ENCODE measurements around the gene CCM2.
"Not testable (repeated sequence)": the region's sequence is repeated elsewhere in the genome, so short reads cannot be mapped to it uniquely, and the experiment has no call there.

CCM2 gene

DNA sequence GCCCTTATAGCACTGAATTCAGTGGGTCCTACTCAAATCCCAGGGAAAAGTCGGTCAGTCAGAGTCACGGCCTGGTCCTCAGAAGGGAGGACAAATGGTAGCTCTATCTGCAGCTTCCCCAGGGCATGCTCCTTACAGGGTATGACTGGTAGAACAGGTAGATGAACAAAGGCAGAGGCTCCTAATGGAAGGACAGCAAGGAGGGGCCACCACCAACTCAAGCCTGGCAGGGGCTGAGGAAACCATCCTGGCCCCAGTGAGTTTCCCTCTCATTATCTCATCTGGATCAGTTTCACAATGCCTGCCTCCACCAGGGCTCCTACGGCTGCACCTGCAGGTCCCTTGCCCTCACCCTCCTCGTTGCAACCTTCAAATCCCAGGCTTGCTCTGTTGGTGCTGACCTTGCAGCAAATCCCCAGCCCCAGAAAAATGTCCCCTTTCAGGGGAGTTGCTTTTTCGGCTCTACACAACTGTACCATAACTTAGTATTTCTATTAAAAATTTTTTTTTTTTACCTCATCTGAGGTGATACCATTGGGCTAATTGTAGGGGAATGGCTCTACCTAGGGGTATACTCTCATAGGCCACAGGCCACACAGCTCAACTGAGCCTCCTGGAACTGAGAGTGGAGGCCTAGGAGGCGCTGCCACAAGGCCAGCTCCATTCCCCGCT lies 18.8 kb upstream of the CCM2 start:
- no peak for DNase-seq (ENCODE audit: low read depth)

DNA sequence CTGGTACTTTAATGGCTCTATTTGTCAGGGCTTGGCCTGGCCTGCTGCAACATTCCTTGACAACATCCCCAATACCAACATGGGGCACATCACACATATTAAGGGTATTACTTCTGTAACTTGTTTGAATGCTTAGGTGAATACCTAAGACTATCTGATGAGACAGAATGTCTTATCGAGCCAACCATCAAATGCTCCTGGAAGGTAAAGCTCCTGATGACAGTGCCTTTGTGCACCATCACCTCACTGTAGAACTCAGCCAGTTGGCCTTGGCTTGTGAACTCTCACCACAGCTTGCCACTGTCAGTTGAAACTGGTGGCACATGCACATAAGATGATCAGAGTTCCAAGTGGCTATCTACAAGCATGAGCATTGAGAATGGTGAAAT lies 17.5 kb upstream of the CCM2 start:
- no peak for DNase-seq (ENCODE audit: low read depth)

DNA sequence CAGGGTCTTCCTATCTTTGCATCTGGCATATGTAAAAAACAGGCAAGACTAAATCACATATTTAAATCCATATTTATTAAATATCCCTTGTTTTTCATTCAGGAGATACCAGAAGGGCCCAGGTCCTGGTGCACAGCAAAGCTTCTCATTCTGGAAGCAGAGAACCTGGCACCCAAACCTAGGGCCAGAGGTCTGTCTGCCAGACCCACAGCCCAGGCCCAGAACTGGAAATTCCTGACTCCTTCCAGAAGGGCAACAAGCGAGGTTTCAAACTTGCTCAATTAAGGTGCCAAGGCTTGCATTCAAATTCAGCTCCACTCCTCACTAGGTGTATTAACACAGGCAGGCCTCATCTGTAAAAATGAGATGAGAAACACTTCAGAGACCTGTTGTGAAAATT lies 17.0 kb upstream of the CCM2 start:
- no peak for DNase-seq (ENCODE audit: low read depth)

DNA sequence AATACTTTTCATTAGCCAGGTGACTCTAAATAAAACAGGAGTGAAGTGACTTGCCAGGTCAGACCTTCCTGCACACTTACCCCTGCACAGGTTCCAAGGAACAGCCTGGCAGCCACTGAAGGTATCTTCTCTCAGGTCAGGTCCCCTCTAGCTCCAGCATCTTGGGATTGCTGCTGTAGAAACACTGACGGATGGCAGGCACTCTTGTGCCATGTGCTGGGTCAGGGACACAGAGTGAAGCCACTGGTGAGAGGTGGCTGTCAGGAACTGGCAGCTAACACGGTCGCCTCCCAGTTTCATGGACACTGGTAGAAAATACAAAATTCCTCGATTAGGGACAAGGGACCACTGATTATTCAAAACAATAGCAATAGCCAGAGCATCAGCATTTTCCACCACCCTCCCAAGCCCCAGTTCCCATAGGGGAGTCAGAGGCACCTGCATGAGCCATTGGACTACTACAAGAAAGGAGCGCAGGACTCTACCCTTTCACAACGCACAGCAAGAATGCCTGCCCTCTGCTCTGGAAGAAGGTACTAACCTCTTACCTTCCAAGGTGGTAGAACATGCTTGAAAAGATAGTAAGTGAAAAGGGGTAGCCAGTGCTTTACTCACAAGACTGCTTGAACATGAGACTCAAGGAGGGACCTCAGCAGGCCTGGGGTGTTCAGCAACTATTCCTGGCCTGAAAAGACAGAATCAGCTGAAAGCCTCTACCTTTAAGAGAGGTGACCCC lies 16.1 kb upstream of the CCM2 start:
- no peak for DNase-seq (ENCODE audit: low read depth)

DNA sequence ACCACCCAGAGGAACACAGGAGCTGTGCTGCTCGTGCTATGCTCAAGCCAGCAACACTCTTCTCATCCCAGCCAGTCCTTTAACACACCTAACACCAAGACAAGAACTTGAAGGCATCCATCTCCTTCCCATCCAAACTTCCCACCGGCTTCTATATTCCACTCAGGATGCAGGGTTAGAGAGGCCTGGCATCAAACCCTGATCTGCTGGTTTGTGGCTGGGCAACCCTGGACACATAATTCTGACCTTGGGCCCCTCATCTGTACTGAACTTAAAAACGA lies 15.6 kb upstream of the CCM2 start:
- no peak for DNase-seq (ENCODE audit: low read depth)

DNA sequence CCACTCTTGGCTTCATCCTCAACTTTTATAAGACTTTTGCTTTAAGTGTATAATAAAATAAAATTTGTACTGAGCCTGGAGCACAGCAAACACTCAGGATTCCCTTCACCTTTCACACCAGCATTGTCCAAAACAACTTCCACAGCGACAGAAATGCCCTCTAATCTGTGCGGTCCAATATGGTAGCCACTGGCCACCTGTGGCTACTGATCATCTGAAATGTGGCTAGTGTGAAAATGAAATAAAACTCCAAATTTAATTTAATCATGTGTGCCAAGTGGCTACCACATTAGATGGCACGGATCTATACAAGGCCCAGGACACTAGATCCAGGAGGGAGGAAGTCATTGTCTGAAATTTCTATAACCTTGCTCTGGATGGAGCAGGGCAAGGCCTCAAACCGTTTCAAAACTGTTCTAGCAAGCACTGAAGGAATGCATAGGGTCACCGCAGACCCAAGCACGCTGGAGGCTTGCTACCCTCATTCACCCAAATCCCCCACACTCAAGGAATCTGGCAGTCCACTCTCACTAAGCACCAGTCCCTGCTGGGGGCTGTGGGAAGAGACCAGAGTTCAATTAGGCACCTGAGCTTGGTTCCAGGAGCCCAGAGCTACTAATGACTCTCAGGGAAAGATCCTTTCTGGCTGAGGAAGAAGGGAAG lies 14.8 kb upstream of the CCM2 start:
- DNase-seq (ENCODE audit: low read depth): no peak

- no peak for DNase-seq (ENCODE audit: low read depth)
Measured at GRCh38 chr7:44985900-44986217, 14.1 kb upstream of the CCM2 start.

GRCh38 chr7:44986218-44987053 lies 13.6 kb upstream of the CCM2 start:
- DNase-seq (ENCODE audit: low read depth): peak; percentile 70

GRCh38 chr7:44987457-44987856 lies 12.5 kb upstream of the CCM2 start:
- DNase-seq (ENCODE audit: low read depth): no peak

DNA sequence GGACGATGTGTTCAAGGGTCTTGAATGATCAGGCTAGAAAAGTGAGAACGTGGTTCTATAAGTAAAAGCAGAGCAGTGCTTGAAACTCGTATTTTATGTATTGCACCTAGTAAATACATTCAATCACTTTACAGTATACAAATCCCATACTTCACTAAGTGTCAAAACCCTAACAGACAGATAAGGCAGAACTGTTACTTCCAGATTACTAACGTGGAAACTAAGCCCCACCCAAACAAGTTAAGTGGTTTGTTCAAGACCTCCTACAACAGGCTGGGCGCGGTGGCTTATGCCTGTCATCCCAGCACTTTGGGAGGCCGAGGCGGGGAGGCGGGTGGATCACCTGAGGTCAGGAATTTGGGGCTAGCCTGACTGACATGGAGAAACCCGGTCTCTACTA lies 12.0 kb upstream of the CCM2 start:
- DNase-seq (ENCODE audit: low read depth): no peak

DNA sequence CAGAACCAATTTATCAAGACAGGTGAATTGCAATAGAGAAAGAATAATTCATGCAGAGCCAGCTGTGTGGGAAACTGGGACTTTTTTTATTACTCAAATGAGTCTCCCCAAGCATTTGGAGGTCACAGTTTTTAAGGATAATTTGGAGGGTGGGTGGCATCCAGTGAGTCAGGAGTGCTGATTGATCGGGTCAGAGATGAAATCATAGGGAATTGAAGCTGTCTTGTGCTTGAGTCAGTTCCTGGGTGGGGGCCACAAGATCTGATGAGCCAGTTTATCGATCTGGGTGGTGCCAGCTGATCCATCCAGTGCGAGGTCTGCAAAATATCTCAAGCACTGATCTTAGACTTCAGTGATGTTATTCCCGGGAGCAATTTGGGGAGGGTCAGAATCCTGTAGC lies 11.3 kb upstream of the CCM2 start:
- no peak for DNase-seq (ENCODE audit: low read depth)

GRCh38 chr7:44989132-44989531 lies 10.9 kb upstream of the CCM2 start:
- DNase-seq (ENCODE audit: low read depth): no peak

- peak; percentile 34 for DNase-seq (ENCODE audit: low read depth)
Measured at GRCh38 chr7:44990109-44991023, 9.6 kb upstream of the CCM2 start.

GRCh38 chr7:44992004-44992795 lies 7.8 kb upstream of the CCM2 start:
- DNase-seq (ENCODE audit: low read depth): not testable (repeated sequence)

GRCh38 chr7:44994877-44995554 lies 5.0 kb upstream of the CCM2 start:
- no peak for DNase-seq (ENCODE audit: low read depth)

DNA sequence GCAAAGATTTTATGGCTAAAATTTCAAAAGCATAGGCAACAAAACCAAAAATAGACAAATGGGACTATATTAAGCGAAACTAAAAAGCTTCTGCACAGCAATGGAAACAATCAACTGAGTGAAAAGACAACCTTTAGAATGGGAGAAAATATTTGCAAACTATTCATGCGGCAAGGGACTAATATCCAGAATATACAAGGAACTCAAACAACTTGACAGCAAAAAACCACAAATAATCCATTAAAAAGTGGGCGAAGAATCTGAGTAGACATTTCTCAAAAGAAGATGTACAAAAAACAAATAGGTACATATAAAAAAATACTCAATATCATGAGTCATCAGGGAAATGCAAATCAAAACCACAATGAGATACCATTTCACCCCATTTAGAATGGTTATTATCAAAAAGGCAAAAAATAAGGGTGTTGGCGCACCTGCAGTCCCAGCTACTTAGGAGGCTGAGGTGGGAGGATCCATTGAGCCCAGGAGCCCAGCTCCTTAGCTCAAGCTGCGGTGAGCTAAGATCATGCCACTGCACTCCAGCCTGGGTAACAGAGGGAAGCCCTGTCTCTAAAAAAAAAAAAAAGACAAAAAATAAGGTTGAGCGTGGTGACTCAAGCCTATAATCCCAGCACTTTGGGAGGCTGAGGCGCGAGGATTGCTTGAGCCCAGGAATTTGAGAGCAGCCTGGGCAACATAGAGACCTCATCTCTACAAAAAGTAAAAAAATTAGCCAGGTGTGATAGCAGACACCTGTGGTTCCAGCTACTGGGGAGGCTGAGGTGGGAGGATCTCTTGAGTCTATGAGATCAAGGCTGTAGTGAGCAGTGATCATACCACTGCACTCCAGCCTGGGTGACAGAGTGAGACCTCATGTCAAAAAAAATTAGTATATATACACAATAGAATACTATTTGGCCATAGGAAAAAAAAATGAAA lies 4.2 kb upstream of the CCM2 start:
- no peak for DNase-seq (ENCODE audit: low read depth)

- no peak for DNase-seq (ENCODE audit: low read depth)
Measured at GRCh38 chr7:44998153-44998871, 1.7 kb upstream of the CCM2 start.

DNA sequence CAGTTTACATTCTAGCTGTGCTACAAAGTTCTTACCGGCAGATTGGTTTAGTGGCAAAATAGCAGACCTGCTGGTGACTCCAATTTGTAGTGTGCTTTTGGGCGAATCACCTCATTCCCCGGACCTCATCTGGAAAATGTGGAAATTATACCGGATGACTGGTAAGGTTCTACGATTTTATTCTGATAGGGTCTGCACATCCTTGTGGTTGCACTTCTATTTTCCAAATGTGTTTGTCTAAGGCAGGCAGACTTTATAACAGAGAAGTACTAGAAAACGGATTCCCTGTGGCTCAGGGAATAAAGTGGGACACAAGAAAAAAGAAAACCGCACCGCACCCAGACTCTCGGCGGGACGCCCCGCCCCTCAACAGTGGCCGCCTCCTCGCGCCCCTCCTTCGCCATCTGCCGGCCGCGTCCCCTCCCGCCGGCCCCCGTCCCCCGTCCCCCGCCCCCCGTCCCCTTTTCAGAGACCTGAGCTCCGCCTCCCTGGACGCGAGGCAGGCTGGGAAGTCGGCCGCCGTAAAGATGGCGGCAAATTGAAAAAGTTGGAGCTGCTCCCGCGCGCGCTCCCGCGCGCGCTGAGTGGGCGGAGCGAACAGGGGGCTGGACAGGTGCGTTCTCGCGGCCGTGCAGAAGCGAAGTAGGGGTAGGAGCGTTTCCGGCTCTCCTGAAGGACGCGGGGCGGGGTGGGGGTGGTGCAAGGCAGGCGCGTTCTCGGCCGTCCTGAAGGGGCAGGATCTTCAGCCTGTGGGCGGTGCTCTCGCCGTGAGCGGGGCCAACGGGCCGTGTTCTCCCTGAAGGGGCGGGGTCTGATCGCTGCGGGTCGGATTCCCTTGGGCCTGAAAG lies 532 bp upstream of the CCM2 start:
- peak; percentile 92 for DNase-seq (ENCODE audit: low read depth)
